ENCODE results near the gene EXOC3L2.
"Not testable (repeated sequence)": the region's sequence is repeated elsewhere in the genome, so short reads cannot be mapped to it uniquely, and the experiment has no call there.

EXOC3L2 gene

GRCh38 chr19:45255611-45256157 lies 10.5 kb upstream of the EXOC3L2 start:
- no peak for DNase-seq (ENCODE audit: low read depth)

GRCh38 chr19:45254044-45254531 lies 8.9 kb upstream of the EXOC3L2 start:
- no peak for DNase-seq (ENCODE audit: low read depth)

GRCh38 chr19:45253396-45254027 lies 8.3 kb upstream of the EXOC3L2 start:
- DNase-seq (ENCODE audit: low read depth) = no peak

DNA sequence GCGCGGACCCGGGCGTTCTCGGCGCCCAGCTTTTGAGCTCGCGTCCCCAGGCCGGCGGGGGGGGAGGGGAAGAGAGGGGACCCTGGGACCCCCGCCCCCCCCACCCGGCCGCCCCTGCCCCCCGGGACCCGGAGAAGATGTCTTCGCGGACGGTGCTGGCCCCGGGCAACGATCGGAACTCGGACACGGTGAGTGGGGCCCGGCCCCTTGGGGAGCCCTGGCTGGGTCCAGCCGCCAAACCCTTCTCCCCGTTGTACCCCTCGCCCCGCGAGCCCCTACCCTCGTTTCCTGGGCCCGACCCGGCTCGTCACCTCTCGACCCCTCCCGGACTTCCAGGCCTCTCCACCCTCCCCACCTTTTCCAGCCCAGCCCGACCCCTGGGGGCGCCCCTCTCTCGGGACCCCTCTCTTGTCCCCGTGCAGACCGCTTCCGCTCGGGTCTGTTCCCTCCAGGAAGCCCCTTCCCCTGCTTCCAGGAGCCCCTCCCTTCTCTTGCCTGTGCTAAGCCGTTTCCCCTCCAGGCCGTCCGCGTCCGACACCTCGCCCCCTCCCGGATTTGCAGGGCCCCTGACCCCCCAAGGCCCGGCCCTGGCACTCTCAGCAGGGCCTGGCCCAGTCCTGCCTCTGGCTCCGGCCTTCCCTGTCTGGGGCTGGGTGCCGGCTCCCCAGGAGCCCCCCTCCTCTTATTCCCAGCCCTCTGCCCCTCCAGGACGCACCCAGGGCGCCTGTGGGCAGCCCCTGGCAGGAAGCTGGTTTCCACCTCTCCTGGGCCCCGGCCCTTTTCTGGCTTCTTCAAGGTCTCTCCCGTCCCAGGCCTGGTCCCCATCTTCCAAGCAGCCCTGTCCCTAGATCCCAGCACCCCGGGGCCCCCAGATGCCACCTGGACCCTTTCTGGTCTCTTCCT lies 6.5 kb upstream of the EXOC3L2 start:
- DNase-seq (ENCODE audit: low read depth) = no peak

DNA sequence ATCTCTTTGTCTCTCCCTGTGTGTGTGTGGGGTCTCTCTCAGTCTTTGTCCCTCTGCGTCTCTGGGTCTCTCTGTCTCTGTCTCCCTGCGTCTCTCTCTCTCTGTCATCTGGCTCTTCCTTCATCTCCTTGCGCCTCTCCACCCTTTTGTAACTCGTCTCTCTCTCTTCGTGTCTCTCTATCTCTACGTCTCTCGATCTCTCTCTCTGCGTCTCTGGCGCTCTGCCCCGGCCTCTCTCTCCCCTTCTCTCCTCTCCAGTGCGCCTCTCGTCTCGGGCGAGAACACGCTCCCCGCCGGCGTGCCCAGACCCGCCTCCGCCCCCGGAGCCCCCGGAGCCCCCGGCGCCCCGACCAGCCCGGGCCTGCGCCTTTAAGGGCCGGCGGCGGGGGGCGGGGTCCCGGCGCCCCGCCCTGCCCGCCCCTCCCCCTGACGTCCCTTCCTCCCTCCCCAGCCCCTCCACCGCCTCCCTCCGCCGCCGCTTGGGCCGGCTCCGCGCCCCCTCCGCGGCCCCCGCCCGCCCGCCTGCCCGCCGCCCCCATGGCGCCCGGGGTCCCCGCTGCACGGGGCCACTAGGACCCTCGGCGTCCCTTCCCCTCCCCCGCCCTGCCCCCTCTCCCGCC lies 5.7 kb upstream of the EXOC3L2 start, which contains the start of gene MARK4:
TSS of gene MARK4 (plus strand) at position 440 of the 620 bp plus-strand sequence. CDS start 318 bp downstream, outside the sequence.
- peak; percentile 42 for DNase-seq (ENCODE audit: low read depth)

- DNase-seq (ENCODE audit: low read depth) = no peak
These were observed 5.1 kb upstream of the EXOC3L2 start for GRCh38 chr19:45250216-45250831.

DNA sequence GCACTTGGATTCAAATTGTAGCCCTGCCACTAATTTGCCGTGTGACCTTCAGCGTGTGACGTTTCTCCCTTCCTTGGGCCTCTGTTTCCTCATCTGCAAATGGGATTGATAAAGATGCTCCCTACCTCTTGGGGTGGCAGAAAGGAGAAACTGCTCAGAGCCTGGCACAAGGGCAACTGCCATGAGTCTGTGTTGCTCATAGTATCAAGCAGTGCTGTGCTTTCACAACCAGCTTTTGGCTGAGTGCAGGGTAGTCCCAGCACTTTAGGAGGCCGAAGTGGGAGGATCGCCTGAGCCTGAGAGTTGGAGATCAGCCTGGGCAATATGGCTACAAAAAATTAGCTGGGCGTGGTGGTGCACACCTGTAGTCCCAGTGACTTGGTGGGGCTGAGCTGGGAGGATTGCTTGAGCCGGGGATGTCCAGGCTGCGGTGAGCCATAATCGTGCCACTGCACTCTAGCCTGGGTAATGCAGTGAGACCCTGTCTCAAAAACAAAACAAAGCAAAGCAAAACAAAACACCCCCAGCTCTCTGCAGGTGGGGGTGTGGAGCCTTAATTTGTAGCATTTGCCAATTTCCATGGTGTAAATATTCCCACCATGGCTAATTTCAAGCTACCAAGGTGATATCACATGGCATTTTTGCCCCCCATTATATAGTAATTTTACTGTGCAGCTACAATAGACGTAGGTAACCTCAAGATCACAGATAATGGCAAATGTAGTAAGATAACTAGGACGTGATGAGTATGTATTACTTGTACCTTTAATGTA lies 4.2 kb upstream of the EXOC3L2 start:
- DNase-seq (ENCODE audit: low read depth) = no peak

DNA sequence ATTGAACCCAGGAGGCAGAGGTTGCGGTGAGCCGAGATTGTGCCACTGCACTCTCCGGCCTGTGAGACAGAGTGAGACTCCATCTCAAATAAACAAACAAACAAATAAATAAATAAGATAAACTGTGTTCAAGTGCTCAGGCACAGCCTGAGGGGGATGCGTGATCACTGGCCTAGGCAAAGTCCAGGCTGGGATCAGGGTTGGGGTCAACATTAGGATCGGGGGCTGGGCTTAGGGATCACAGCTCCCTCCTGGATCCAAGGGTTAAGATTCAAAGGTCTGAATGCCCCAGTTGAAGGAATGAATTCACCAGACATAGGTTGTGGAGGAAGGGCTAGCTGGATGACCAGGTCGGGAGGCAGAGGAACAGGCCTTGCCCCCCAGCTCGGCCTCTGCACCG lies 1.9 kb upstream of the EXOC3L2 start:
- no peak for DNase-seq (ENCODE audit: low read depth)

- DNase-seq (ENCODE audit: low read depth) = no peak
These were observed 619 bp upstream of the EXOC3L2 start for GRCh38 chr19:45245826-45246225.

DNA sequence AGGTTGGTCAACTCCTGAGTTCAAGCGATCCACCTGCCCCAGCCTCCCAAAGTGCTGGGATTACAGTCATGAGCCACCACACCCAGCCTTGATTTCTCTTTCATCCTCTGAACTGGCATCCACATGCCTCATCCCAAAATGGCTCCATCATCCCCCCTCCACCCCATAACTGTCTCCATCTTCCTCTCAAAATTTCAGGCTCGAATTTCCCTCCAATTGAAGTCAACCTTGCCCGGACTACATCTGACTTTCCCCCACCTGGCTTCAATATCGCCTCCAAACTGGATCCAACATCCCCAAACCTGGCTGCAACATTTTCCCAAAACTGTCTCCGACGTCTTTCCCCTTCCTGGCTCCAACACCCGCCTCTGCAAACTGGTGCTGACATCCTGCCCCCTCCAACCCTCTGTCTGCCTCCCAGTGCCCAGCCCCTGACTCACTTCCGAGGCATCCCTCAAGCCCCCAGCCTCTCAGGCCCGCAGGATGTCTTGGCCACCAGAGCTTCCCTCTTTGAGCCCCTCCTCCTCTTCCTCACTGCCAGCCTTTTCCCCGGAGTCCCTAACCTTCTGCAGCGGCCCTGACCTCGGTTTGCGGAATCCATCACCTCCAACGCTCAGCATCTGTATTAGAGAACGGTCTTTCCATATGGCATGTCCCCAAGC lies 943 bp downstream of the EXOC3L2 start:
- DNase-seq (ENCODE audit: low read depth) = no peak

- no peak for DNase-seq (ENCODE audit: low read depth)
These were observed 2.0 kb downstream of the EXOC3L2 start for GRCh38 chr19:45243144-45243732.

- no peak for DNase-seq (ENCODE audit: low read depth)
These were observed 6.7 kb downstream of the EXOC3L2 start for GRCh38 chr19:45238556-45238955.

GRCh38 chr19:45235485-45235884 lies 9.7 kb downstream of the EXOC3L2 start:
- no peak for DNase-seq (ENCODE audit: low read depth)

GRCh38 chr19:45234089-45234869 lies 10.9 kb downstream of the EXOC3L2 start:
- no peak for DNase-seq (ENCODE audit: low read depth)

- DNase-seq (ENCODE audit: low read depth) = no peak
These were observed 13.3 kb downstream of the EXOC3L2 start for GRCh38 chr19:45231891-45232290.

GRCh38 chr19:45229056-45229455 lies 16.2 kb downstream of the EXOC3L2 start:
- not testable (repeated sequence) for DNase-seq (ENCODE audit: low read depth)

GRCh38 chr19:45224645-45225044 lies 20.6 kb downstream of the EXOC3L2 start:
- no peak for DNase-seq (ENCODE audit: low read depth)

- DNase-seq (ENCODE audit: low read depth) = no peak
These were observed 21.3 kb downstream of the EXOC3L2 start for GRCh38 chr19:45223879-45224278.

DNA sequence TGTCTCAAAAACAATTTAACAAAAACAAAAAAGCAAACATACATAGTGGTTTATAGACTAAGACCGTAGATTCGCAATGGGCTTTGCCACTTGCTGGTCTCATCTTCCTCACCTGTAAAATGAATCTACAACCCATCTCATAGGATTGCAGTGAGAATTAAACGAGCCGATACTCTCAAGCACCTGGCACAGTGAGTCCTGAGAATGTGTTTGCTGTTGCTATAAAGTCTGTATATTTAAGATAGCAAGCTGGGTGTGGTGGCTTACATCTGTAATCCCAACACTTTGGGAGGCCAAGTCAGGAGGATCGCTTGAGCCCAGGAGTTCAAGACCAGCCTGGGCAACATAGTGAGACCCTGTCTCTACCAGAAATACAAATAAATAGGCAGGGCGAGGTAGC lies 22.5 kb downstream of the EXOC3L2 start:
- DNase-seq (ENCODE audit: low read depth) = no peak
